Right hindlimb (tissue), 1 donor: ENCODE measurements around the gene P2RY2.
"Not testable (repeated sequence)": the region's sequence is repeated elsewhere in the genome, so short reads cannot be mapped to it uniquely, and the experiment has no call there.

Source experiments
- DNase-seq: peaks from one replicate; pipeline ENCODE4 v3.0.0-alpha.2; 2018

Gene P2RY2

DNA sequence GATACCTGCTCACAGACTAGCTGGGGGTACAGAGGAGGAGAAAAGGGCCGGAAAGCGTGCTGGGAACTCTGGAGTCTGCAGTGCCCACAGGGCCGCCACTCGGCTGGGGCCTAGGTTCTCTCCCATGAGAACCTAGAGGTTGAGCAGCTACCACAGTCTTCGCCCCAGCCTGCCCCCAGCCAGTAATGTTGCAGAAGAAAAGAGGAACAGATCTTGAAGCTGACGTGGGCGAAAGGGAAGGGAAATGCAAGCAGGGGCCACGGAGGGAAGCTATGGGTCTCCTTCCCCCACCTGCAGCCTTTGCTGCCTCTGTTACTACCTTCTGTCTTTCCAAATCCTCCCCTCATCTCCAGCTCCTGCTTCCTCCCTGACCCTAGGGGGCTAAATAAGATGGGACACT lies 28.8 kb upstream of the P2RY2 start:
- DNase-seq = no peak

DNA sequence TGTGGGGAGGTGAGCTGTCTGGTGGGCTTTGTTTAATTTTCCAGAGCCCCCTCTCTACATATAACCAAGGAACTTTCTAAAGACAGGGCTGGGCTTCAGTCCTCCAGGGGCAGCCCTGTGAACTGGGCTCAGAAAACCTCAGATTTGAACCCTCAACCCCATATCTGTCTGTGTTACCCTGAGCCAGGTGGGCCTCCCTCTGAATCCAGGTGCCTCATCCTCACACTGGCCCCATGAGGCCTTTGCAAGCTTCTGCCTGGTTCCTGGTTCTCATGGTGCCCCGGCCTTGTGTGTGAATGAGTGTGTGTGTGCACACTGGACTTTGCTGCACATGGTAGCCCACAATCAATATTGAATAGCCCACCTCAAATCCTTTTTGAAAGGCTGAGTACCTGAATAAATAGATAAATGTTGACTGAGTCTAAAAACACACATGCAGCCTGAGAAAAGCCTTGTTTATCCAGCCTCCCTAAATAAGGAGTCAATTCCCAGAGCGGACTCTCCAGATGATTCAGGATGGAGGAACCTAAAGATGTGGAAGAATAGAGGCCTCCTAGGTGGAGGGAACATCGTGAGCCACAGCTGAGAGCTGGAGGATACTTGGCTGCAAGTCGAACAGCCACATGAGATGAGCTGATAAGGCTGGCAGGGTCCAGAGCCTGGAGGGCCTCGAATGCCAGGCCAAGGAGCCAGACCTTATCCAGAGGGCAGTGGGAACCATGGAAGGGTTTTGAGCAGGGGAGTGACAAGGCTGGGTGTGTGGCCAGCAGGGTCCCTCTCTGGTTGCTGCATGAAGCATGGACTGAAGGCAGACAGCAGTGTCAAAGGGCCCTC lies 28.1 kb upstream of the P2RY2 start:
- no peak for DNase-seq

DNA sequence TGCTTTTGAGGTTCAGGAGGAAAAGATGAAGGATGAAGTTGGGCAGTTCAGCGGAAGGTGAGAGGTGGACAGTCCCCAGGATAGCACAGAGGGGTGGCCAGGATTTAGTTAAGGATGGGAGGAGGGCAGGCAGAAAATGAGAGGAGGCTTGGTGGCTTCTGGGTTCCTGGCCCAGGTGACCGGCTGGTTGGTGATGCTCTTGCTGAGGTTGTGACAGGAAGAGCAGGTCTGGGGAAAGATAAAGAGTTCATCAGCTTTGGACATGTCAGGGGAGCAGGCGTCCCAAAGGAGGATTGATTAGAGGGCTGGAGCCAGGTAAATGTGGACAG lies 27.6 kb upstream of the P2RY2 start:
- DNase-seq = no peak

DNA sequence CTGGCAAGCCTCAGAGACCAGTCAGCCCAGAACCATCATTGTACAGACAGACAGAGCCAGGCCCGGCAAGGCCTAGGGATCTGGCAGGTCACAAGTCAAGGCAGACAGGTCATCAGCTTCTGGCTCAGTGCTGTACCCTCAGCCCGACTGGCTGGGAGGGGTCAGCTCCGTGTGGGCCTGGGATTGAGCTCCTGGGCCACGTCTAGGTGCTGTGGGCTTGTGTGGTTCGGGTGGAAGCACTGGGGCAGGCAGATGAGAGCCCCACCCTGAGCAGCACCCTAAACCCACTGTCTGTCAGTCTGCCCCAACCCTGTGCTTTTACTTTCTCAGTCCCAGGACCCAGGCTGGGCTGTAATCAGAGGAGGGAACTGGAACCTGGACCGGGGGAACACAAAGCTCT lies 26.9 kb upstream of the P2RY2 start:
- no peak for DNase-seq

DNA sequence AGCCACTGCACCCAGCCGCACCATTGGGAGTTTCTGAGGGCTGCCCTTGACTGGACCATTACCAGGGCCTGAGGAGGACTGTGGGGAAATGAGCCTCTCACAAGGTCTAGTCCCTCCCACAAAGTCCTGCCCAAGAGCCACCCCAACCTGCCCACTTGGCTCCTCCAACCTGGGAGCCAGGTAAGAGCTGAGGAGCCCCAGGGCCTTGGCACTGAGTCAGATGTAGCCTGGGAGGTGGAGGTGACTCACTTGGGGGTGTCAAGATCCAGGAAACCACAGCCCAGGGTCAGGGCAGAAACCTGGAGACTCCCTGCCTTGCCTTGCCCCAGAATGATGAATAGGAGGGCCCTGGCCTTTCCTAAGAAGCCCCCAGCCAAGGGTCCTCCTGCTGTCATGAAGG lies 25.8 kb upstream of the P2RY2 start:
- no peak for DNase-seq

DNA sequence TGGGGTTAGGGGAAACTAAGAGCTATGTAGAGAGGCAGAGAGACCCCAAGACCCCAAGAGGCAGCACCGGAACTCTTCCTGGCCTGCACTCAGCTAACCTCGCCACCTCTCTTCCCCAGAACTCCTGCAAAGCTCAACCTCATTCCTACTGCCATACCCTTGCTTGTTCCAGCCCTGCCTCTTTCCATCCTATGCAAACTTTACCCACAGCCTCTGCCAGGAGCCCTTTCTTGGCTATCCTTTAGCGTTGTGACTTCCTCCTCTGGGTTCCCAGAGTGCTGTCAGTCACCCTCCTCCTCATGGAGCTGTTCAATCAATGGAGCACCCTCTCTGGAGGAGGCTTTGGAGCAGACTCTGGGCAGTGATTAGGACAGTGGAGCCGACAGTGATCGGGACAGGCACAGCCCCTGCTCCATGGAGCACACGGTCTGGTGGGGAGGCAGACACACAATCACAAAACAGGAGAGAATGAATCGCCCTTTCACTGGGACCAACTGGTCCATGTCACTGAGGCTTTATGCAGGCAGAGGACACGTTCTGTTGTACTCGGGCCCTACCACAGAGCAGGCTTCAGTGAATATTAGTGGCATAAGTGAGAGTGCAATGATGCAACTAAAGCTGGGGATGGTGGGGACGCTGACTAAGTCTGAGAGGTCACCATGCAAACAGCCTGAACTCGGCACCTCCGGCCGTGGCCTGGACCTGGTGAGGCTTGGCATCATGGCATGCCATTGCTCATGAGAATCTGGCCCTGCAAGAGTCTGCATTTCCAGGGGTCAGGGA lies 24.6 kb upstream of the P2RY2 start:
- DNase-seq = no peak

DNA sequence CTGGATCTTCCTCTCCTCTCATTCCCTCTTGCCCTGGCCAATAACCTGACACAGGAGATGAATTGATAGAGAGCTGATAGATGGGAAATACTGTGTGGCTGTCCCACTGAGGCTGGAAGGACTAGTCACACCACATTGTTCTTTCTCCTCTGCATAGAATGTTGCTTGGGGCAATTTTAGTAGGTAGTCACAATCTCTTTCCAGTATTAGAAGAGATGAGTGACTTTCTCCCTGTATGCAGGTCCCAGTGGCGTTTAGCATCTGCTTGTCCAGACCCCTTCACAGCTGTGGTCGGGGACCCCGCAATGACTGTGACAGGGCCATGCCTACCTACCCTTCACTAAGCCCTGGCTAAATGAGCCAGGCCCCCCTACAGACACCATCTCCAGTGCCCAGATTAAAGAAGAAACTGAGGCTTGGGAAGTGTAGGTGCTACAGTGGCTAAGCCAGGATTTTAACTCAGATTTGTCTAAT lies 24.0 kb upstream of the P2RY2 start:
- no peak for DNase-seq

DNA sequence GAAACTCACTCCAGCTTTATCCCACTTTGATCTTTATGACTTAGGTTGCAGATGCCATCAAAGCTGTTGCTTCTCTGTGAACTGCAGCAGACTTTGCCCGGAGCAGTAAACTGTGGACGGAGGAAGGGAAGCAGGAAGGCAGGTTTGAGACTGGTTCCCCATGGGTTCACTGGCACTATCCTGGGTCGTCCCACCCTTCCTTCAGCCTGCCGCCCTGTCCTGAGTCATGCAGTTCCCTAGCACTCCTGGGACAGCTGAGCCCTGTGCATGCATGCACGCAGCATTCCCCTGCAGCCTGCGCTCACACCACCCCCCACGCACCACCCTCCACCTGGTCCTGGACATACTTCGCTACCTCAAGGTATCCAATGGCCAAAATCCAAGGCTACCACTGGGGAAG lies 23.5 kb upstream of the P2RY2 start:
- DNase-seq = no peak

DNA sequence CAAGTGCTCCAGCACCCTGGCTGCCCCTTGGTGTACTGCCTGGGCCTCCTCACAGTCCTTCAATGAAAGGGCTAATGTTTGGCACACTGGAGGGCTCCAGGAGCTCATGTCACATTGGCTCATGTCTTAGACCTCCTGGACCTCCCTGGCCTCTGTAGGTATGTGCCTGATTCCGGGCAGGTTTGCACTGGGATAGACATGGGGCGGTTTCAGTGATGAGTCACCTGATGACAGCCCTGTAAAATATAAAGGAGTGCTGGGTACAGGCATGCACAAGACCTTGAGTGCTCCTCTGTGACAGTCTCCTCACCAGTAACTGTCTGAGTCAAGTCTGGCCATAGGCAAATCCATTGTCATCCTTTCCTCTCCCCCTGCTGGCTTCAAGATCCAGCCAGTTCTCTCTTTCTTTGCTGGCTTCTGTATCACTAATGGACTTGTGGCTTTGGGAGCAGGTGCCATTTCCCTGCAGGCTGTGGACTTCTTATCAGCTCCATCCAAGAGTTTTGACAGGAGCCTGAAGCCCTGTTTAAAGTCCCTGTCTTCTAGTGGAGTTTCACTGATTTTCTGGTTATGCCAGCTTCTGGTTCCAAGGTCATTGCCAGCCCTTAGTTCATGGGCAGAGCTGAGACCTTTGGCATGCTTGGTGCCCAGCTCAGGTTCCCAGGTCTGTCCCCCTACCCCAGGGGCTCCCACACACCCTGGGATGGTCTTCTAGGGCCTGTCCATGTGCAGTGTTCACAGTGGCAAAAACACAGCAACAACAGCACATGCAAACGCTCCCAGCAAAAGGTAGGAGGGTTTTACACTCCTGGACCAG lies 22.7 kb upstream of the P2RY2 start:
- DNase-seq = no peak

DNA sequence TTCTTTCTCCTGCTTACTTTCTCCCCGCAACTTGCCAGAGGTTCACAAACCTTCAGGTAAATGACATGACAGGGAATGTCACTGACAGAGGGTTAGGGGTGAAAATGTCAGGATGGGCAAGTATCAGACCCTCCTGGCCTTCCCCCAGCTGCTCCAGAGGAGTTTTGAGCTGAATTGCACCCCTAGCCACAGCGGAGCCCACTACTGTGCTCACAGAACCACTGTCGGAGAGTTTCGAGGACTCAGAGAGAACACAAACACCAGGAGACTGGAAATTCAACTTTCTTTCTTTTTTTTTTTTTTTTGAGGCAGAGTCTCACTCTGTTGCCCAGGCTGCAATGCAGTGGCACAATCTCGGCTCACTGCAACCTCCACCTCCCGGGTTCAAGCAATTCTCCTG lies 21.5 kb upstream of the P2RY2 start:
- DNase-seq = no peak

DNA sequence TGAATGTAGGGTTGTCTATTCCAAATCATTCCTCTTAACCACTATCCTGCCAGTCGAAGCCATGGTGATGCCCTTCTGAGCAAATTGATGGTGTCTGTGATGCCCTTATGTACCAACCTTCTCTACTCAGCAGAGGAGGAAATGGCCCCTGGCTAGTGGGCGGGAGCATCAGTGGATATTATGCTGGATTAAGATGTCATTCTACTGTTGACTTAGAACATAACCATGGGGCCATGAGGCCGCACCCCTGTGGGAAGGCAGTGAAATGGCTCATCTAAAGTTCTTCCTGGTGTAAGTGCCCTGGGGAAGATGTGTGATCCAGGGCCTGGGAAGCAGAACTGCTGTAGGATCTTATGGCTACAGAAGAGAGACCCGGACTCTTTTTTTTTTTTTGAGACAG lies 20.7 kb upstream of the P2RY2 start:
- DNase-seq = no peak

DNA sequence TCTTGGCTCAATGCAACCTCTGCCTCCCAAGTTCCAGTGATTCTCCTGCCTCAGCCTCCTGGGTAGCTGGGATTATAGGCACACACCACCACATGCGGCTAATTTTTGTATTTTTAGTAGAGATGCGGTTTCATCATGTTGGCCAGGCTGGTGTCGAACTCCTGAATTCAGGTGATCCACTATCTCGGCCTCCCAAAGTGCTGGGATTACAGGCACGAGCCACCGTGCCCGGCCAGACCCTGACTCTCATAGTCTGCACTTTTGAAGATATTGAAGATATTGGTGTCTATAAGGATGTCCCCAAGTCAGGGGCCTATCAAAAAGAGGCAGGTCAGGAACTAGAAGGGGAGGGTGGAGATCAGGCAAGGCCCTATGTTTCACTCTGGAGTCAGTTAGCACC lies 20.3 kb upstream of the P2RY2 start:
- not testable (repeated sequence) for DNase-seq

DNA sequence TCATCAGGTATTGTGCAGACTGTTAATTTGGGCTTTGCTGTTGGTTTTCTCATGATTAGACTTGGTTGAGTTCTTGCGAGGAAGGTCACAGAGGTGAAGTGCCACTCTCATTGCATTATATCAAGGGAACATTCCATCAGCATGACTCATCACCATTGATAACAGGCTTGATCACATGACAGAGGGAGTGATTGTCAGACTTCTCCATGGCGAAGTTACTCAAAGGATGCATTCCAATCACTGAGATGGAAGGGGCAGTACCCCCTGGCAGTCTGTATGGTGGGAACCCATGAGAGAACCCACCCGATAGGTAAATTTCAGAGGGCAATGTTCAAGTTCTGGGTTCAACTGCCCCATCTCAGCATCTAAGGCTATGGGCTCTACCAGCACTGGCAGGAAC lies 19.4 kb upstream of the P2RY2 start:
- no peak for DNase-seq

DNA sequence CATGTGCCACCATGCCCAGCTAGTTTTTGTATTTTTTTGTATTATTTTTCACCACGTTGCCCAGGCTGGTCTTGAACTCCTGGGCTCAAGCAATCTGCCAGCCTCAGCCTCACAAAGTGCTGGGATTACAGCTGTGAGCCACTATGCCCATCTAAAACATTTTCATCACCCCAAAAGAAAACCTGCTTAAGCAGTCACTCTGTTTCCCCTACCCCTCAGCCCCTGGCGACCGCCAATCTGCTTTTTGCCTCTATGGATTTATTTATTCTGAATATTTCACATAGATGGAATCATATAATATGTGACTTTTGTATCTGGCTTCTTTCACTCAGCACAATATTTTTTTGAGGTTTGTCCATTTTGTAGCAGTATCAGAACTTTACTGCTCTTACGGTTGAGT lies 18.6 kb upstream of the P2RY2 start:
- no peak for DNase-seq

DNA sequence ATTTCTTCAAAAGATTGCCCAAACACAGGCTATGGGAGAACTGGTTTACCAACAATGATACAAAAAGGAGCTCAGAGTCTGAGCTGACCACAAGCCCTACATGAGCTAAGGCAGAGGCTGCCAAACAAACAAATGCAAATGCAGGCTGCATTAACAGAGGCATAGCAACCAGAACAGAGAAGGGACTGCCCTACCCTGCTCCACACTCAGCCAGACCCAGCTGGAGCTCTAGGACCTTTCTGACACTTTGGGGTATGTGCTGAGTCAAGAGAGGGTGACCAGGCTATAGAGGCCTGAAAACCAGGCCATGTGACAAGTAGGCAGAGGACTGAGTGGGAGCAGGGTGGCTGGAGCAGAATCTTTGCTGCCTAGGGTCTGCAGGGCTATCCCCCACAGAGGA lies 17.8 kb upstream of the P2RY2 start:
- DNase-seq = no peak

DNA sequence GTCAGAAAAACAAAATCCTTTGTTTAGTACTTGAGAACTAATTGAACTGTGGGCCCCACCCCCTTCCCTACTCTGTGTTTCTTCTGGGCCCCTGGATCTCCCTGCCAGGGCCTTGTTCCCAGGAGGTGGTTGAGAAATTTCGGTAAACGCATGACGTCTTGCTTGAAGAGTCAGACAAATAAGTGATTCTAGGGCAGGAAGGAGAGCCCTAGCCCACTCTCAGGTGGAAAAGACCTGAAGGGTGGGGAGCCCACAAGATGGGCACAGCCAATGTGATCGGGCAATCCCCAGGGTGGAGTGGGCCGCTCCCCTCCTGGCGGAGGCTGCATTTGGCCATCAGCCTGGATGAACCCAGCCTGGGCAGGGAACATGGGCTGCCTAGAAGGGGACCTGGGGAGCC lies 16.8 kb upstream of the P2RY2 start:
- DNase-seq = no peak

DNA sequence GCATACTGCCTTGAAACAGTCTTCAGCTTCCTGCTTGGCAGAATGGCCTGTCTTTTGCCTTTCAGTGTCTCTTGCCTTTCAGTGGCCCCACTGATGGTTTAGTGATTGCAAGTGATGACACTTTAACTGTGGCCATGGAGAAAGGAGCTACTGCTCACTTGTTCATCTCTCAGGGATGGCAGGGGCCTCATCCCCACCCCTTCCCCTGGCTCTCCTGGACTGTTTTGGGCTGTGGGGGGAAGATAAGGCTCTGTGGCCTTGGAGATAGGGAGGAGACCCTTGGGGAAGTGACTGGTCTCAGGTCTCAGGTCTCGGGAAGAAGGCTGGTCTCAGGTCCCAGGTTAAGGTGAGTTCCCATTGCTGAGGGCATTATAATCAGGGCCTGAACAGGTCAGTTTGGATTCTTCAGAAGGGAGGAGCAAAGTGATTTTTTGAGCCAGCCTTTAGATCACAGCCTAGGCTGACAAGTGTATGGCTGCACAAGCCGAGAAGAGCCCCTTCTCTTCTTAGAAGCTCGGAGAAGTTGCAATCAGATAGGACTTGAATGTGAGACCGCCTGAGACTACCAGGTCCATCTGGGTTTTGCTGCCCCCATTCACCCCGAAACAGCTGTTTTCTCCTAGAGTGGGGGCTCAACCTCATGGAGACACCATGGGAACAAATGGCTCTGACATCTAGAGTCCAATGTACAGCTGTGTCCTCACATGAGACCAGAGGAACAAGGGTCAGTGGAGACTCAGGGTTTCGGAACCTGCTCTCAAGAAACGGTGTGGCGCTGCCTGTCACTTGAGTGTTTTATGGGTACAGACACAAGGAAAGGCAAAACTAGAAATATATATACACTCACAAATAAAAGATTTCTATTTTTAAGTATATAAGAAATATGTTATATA lies 15.9 kb upstream of the P2RY2 start:
- no peak for DNase-seq

DNA sequence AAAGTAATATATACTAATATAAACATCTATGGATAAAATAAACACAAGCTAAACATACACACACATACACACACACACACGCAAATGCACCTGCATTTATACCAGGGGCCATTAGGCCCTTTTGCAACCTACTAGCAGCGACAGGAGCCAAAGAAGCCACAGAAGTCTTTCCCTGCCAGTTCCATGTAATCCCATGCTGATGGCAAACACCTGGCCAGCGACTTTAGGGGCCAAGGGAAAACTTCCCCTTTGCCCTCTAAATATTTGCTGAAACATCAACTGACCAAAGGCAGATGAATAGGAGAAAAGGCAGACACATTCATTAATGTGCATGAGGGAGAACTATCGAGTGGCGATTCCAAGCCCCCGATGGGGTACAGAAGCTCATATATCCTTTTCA lies 14.8 kb upstream of the P2RY2 start:
- DNase-seq = no peak

DNA sequence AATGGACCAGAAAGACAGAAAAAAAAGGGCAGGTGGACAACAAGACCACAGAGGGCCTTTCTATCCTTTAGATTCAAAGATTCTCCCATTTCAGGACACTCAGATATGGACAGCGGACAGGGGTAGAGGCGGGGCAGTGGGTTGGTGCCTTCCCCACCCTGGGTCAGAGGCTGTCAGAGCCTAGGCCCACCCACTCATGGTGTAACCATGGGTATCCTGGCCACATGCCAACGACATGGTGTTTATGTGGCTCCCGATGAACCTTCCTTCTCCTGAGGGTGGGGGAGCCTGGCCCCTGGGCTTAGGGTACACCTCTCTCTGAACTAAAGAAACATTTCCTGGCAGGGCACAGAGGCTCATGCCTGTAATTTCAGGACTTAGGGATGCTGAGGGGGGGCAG lies 14.3 kb upstream of the P2RY2 start:
- DNase-seq = no peak

DNA sequence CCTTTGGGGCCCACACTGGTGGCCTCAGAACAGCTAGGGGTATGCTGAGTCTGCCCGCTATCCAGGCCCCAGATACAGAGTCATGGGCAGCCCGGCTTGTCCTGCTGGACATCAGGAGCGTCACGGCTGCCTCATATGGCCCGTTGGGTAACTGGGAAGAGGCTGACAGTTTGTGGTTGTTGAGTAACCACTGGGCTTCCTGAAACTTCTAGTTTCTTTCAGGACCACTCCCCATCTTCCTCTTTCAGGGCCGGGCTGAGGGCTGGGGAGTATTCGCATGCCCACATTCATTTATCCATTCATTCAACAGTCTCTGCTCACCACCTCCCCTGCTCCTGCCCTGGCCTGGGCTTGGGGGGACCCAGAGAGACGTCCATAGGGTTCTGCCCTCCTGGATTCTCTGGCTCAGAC lies 13.4 kb upstream of the P2RY2 start:
- DNase-seq = no peak

DNA sequence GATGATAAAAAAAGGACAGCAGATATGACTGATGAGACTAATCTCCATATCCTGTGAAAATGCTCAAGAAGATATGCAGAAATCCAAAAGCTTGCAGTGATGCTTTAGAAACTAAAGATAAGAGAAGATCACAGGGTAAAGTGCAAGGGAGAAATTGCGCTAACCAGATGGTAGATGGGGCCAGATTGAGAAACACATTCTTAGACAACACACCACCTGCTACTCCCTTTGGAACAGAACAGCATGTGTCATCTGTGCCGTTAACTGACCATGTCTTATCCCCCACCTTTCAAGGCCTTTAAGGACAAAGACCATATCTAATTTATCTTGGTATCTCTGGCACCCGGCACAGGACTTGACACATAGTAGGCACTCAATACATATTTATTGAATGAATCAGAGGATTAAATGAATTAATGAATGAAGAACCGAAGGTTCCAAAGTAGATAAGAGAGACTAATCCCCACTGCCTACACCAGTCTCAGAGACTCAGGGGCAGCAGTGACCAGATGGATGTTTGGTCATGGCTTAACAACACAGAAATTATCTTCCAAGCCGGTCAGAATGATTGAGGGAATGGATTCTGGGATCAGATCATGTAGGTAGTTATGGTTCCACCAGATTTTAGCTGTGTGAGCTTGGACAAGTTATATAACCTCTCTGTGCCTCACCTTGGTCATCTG lies 12.3 kb upstream of the P2RY2 start:
- no peak for DNase-seq

DNA sequence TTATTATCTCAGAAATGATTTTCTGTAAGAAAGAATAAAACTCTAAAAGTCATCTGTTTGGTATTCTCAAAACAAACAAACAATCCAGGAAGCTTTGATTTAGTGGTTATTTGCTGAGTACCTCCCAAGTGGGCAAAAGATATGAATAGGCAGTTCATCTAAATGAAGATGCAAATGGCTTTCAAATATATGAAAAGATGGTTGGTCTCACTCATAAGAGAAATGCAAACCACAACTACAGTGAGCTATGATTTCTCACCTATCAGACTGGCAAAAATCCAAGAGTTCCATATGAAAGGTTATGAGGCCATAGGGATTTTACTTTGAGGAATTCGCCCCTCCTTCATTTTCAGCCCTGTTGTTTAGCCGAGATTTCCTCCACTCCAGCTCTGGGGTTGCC lies 11.3 kb upstream of the P2RY2 start:
- no peak for DNase-seq
